ENCODE data around the gene LENG8.

LENG8 gene

GRCh38 chr19:54449701-54450069, 686 bp downstream of the LENG8 start:
- peak overlapping the region; percentile 92 for H3K27ac ChIP-seq
- no peak for TF ChIP-seq CTCF (conservative IDR thresholded peaks at IDR 0.05; ENCODE audit: low read depth)
- ChIA-PET POLR2A (ENCODE audit: low non-redundant PET) (no interaction called here), CTCF (no interaction called here)
- no peak for DNase-seq (ENCODE audit: low spot score)

- TF ChIP-seq CTCF (conservative IDR thresholded peaks at IDR 0.05; ENCODE audit: low read depth) = no peak
- ChIA-PET POLR2A (ENCODE audit: low non-redundant PET) (interaction anchor here (0.6 kb wide), 2 partner anchors 690 to 1094 kb away, joined by 3 read pairs; no protein-coding TSS in a partner anchor), CTCF (interaction anchor here (1.2 kb wide), 1 partner anchor 9 kb away, joined by 4 read pairs; no protein-coding TSS in a partner anchor)
- DNase-seq (ENCODE audit: low spot score) = no peak
- peak overlapping the region; percentile 15; the same call in 1 of the 2 replicates for H3K27ac ChIP-seq
These were observed 2.4 kb downstream of the LENG8 start for GRCh38 chr19:54451331-54451871.

- POLR2A ChIA-PET (ENCODE audit: low non-redundant PET) = no interaction called here
- CTCF ChIA-PET = no interaction called here
- no peak for TF ChIP-seq CTCF (conservative IDR thresholded peaks at IDR 0.05; ENCODE audit: low read depth)
- DNase-seq (ENCODE audit: low spot score) = no peak
- no peak overlapping the region for H3K27ac ChIP-seq
These were observed 3.0 kb downstream of the LENG8 start for GRCh38 chr19:54451997-54452396.

GRCh38 chr19:54452626-54453025, 3.6 kb downstream of the LENG8 start:
- H3K27ac ChIP-seq = no peak overlapping the region
- ChIA-PET POLR2A (ENCODE audit: low non-redundant PET) (interaction anchor here (1.0 kb wide), 1 partner anchor 16 kb away, joined by 3 read pairs; no protein-coding TSS in a partner anchor), CTCF (no interaction called here)
- no peak for TF ChIP-seq CTCF (conservative IDR thresholded peaks at IDR 0.05; ENCODE audit: low read depth)
- DNase-seq (ENCODE audit: low spot score) = no peak

GRCh38 chr19:54453921-54454780, 5.2 kb downstream of the LENG8 start:
- no peak overlapping the region for H3K27ac ChIP-seq
- POLR2A ChIA-PET (ENCODE audit: low non-redundant PET) = interaction anchor here (0.6 to 0.8 kb wide), 2 partner anchors 10 to 316 kb away, joined by 3 read pairs; partner anchors contain the start of gene LENG9
- CTCF ChIA-PET = no interaction called here
- DNase-seq (ENCODE audit: low spot score) = no peak
- TF ChIP-seq CTCF (conservative IDR thresholded peaks at IDR 0.05; ENCODE audit: low read depth) = no peak

- no peak for DNase-seq (ENCODE audit: low spot score)
- no peak overlapping the region; the same call in 1 of the 2 replicates for H3K27ac ChIP-seq
- CTCF ChIA-PET = no interaction called here
- no peak for TF ChIP-seq CTCF (conservative IDR thresholded peaks at IDR 0.05; ENCODE audit: low read depth)
- POLR2A ChIA-PET (ENCODE audit: low non-redundant PET) = interaction anchor here (0.6 to 0.8 kb wide), 2 partner anchors 9 to 316 kb away, joined by 3 read pairs; partner anchors contain the start of gene LENG9
These were observed 6.0 kb downstream of the LENG8 start for GRCh38 chr19:54454781-54455675.

Data from RWPE1 (cell line).